CD4-positive, alpha-beta T cell treated with Interleukin-4 for 1 hour (primary cell): ENCODE data around the gene AFG1L.
"Not testable (repeated sequence)": the region's sequence is repeated elsewhere in the genome, so short reads cannot be mapped to it uniquely, and the experiment has no call there.

ENCODE experiments used
- DNase-seq, 2 donors: peaks; one replicate each; pipeline ENCODE4 v3.0.0-alpha.2; 2020 to 2022

Gene AFG1L

GRCh38 chr6:108355120-108355519 lies 60.3 kb downstream of the AFG1L start:
- no peak for DNase-seq

- DNase-seq, result no peak
Observed at GRCh38 chr6:108355890-108356289, 61.0 kb downstream of the AFG1L start.

GRCh38 chr6:108359901-108360882 lies 65.3 kb downstream of the AFG1L start:
- DNase-seq, result no peak

GRCh38 chr6:108360919-108361311 lies 66.1 kb downstream of the AFG1L start:
- no peak for DNase-seq

GRCh38 chr6:108361312-108361932 lies 66.6 kb downstream of the AFG1L start:
- no peak for DNase-seq

GRCh38 chr6:108362455-108362854 lies 67.6 kb downstream of the AFG1L start:
- DNase-seq, result no peak

- no peak for DNase-seq
Observed at GRCh38 chr6:108363113-108363512, 68.3 kb downstream of the AFG1L start.

GRCh38 chr6:108363889-108364313 lies 69.0 kb downstream of the AFG1L start:
- DNase-seq, result no peak

GRCh38 chr6:108364470-108364869 lies 69.6 kb downstream of the AFG1L start:
- no peak for DNase-seq

- DNase-seq, result no peak
Observed at GRCh38 chr6:108365478-108365877, 70.6 kb downstream of the AFG1L start.

GRCh38 chr6:108366236-108366635 lies 71.4 kb downstream of the AFG1L start:
- no peak for DNase-seq

- DNase-seq, result no peak
Observed at GRCh38 chr6:108368431-108369030, 73.7 kb downstream of the AFG1L start.

GRCh38 chr6:108380876-108381275 lies 86.0 kb downstream of the AFG1L start:
- no peak for DNase-seq

- no peak for DNase-seq
Observed at GRCh38 chr6:108383981-108384380, 89.1 kb downstream of the AFG1L start.

- DNase-seq, result not testable (repeated sequence)
Observed at GRCh38 chr6:108389190-108389589, 94.3 kb downstream of the AFG1L start.

GRCh38 chr6:108395297-108395696 lies 100.4 kb downstream of the AFG1L start:
- DNase-seq, result no peak

GRCh38 chr6:108403236-108403635 lies 108.4 kb downstream of the AFG1L start:
- no peak for DNase-seq

GRCh38 chr6:108406943-108407342 lies 112.1 kb downstream of the AFG1L start:
- DNase-seq, result no peak

- no peak for DNase-seq
Observed at GRCh38 chr6:108407904-108408827, 113.3 kb downstream of the AFG1L start.

GRCh38 chr6:108408861-108409260 lies 114.0 kb downstream of the AFG1L start:
- no peak for DNase-seq

- DNase-seq, result not testable (repeated sequence)
Observed at GRCh38 chr6:108416047-108416833, 121.4 kb downstream of the AFG1L start.

GRCh38 chr6:108417027-108417426 lies 122.2 kb downstream of the AFG1L start:
- no peak for DNase-seq
